ENCODE data around the gene ZNF487. TPM values are rescaled to one million over a fixed set of nuclear protein-coding genes. Genes with fewer than 3 reads are reported as not detected.

The ZNF487 gene
- total RNA-seq, 1 donor from 2014 or later = 5.6 TPM

- Histone ChIP-seq H3K4me1 (no peaks in the 10 kb centered on the region), H3K27ac (no peak overlapping the region), H3K27me3 (no peaks in the 10 kb centered on the region), H3K4me3 (no peak overlapping the region), H3K9me3 (no peaks in the 10 kb centered on the region), H3K36me3 (no peaks in the 10 kb centered on the region)
- intact Hi-C loops (cut with DNase I) = no loop called here
- TF ChIP-seq CTCF (IDR thresholded peaks at IDR 0.05) = no peak
- ATAC-seq (no peak), DNase-seq (no peak)
Observed at GRCh38 chr10:43502931-43503330, 66.0 kb downstream of the ZNF487 start.

- DNase-seq = no peak
- TF ChIP-seq CTCF (IDR thresholded peaks at IDR 0.05) = no peak
- Histone ChIP-seq H3K9me3 (peaks cover 40% of the 10 kb centered on the region), H3K4me3 (no peak overlapping the region), H3K27ac (no peak overlapping the region), H3K27me3 (no peaks in the 10 kb centered on the region), H3K4me1 (no peaks in the 10 kb centered on the region), H3K36me3 (no peaks in the 10 kb centered on the region)
- no peak for ATAC-seq
- intact Hi-C loops (cut with DNase I) = no loop called here
Observed at GRCh38 chr10:43524434-43525247, 87.7 kb downstream of the ZNF487 start.

Other genes starting within 250 kb of the ZNF487 start
- gene RASGEF1A, start 170.0 kb upstream of the ZNF487 start, total RNA-seq = 2.6 TPM
- 1.1 TPM for gene FXYD4, start 65.5 kb upstream of the ZNF487 start, total RNA-seq
- gene HNRNPF, start 27.9 kb upstream of the ZNF487 start, total RNA-seq = 183 TPM
- 3.5 TPM for gene ZNF239, start 137.5 kb downstream of the ZNF487 start, total RNA-seq
- gene ZNF485, start 169.3 kb downstream of the ZNF487 start, total RNA-seq = 3.4 TPM
- gene ZNF32, start 211.8 kb downstream of the ZNF487 start, total RNA-seq = 32.3 TPM